Measurements from ENCODE around the gene TMEM88. TPM values are rescaled to one million over a fixed set of nuclear protein-coding genes. Genes with fewer than 3 reads are reported as not detected.

TMEM88 gene
- total and polyA plus RNA-seq, 8 donors: 2.1 to 28.5 (median 2.9) TPM

DNA sequence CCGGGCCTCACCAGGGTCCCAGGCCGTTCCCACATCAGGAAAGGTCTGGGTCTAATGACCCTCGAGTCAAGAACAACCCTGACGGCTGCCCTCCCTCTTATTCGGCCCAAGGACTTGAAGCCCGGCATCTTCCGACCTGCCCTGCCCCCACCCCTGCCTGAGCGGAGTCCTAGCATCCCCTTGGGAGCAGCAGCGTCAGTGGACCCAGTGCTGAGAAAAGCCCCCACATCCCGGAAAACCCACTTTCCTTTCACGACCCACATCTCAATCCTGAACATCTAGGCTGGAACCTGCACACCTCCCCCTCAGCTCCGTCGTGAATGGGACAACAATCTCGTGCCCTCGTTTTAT lies 769 bp downstream of the TMEM88 start:
- 45 to 48% methylated on average over 15 of the region's 15 CpGs for WGBS, 2 donors
- DNase-seq (peak in 2 of 6 donors; percentile 35 to 38), ATAC-seq (no peak), FAIRE-seq (no peak)
- H3K27me3 ChIP-seq: no peaks in the 10 kb centered on the region
- intact Hi-C loops (cut with DNase I): loop anchor here in 1 of 3 donors (10.0 kb wide), 1 partner anchor 111 kb away; no protein-coding TSS in a partner anchor
- peaks cover 0 to 6% (median 0%) of the 10 kb centered on the region in 3 donors for H3K36me3 ChIP-seq
- H3K27ac ChIP-seq: peak overlapping the region in 2 of 4 donors; percentile 21 to 78
- H3K4me1 ChIP-seq: peaks cover 0 to 17% (median 9%) of the 10 kb centered on the region in 3 donors
- H3K9me3 ChIP-seq: no peaks in the 10 kb centered on the region
- TF ChIP-seq, protein P1, sequence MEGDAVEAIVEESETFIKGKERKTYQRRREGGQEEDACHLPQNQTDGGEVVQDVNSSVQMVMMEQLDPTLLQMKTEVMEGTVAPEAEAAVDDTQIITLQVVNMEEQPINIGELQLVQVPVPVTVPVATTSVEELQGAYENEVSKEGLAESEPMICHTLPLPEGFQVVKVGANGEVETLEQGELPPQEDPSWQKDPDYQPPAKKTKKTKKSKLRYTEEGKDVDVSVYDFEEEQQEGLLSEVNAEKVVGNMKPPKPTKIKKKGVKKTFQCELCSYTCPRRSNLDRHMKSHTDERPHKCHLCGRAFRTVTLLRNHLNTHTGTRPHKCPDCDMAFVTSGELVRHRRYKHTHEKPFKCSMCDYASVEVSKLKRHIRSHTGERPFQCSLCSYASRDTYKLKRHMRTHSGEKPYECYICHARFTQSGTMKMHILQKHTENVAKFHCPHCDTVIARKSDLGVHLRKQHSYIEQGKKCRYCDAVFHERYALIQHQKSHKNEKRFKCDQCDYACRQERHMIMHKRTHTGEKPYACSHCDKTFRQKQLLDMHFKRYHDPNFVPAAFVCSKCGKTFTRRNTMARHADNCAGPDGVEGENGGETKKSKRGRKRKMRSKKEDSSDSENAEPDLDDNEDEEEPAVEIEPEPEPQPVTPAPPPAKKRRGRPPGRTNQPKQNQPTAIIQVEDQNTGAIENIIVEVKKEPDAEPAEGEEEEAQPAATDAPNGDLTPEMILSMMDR (IDR thresholded peaks at IDR 0.05): no peak
- H3K4me3 ChIP-seq: peak overlapping the region in 1 of 4 donors; percentile 53

DNA sequence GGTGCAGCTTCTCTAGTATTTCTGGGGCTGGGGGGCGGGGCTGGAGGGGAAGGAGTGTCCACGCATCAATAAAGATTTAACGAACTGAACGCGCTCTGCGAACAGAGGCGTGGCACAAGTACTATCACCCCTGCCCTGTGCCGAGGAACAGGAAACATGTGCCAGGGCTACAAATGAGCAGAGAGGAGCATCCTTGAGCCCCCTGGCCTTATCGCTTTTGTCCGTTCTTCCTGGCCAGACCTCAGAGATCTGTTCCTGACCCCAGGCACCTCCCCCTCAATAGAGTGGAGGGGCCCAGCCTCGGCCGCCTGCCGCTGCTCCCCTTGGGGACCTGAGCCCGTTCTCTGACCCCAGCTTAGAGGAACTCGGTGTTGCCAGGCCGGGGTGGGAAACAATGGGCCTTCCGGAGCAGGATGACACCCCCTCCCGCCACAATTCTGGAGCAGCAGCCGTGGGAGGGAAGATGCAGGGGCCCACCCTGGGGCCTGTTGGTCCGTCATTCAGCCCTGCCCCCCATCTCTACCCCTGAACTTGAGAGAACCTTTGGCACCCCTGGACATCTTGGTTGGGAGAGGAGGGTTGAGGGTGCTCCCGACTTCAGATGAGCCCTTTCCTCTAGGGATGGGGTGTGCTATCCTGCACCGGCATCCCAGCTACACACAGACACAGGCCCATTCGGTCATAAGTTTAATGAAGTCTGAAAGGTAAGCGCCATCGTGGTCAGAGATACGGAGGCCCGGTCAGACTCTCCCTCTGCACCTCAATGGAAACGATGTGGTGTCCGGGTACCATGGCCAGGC lies 1.3 kb downstream of the TMEM88 start:
- 24 to 31% methylated on average over 29 of the region's 29 CpGs for WGBS, 2 donors
- Histone ChIP-seq H3K9me3 (no peaks in the 10 kb centered on the region), H3K4me3 (peak overlapping the region; percentile 41 to 82 (median 59)), H3K27me3 (no peaks in the 10 kb centered on the region), H3K36me3 (peaks cover 0 to 6% (median 0%) of the 10 kb centered on the region in 3 donors), H3K27ac (peak overlapping the region; percentile 75 to 80 (median 77)), H3K4me1 (peaks cover 0 to 17% (median 9%) of the 10 kb centered on the region in 3 donors)
- DNase-seq (peak; percentile 49 to 80 (median 58)), FAIRE-seq (no peak), ATAC-seq (no peak)
- TF ChIP-seq, protein P1 (IDR thresholded peaks at IDR 0.05): no peak
- intact Hi-C loops (cut with DNase I): loop anchor here in 1 of 3 donors (10.0 kb wide), 1 partner anchor 111 kb away; no protein-coding TSS in a partner anchor

DNA sequence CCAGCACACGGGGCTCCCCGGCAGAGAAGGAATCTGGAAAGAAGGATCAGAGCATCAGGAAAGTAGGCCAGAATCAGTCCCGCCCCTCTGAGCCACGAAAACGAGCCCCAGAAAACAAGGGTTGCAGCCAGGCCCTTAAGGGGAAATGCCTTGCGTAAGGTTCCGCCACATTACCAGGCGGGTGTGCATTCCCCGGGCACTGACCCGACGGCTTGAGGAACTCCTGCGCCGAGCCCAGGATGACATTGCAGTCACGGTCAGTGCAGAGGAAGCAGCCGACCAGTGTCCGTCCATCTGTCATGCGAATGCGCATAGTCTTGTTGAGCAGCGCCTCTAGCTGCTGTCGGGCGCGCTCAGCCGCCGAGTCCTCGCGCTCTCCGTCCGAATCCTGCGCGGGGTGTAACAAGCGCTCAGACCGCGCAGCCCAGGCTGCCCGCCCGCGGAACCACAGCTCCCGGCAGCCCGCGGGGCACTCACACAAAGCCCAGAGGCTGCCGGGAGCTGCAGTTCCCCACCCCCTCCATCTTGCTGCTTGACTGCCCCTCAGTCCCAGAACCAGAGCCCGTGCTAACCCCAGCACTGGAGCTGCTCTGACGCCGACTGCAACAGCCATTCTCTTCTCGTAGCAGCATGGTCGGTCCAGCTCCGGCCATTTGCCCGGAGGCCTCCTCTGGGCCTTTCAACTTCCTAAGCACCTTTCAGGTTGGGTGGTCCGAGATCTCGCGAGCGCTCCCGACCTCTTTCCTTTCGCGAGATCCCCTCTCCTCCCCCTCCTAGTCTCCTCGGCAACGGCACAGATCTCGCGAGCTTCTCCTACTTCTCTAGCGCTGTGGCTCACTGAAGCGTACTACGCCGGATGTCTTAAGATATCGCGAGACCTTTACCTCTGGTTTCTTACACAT lies 2.2 kb downstream of the TMEM88 start, which contains the start of gene NAA38:
NAA38 (minus strand) TSS at position 749 of the 902 bp plus-strand sequence; CDS start at position 653, 96 bp downstream.
- Histone ChIP-seq H3K27me3 (no peaks in the 10 kb centered on the region), H3K9me3 (no peaks in the 10 kb centered on the region), H3K4me1 (peaks cover 0 to 17% (median 9%) of the 10 kb centered on the region in 3 donors), H3K27ac (peak within 1 kb of the TSS; percentile 75 to 80 (median 77)), H3K36me3 (peaks cover 0 to 6% (median 0%) of the 10 kb centered on the region in 3 donors), H3K4me3 (peak within 1 kb of the TSS; percentile 41 to 82 (median 59))
- 0 to 1% methylated on average over 64 of the region's 64 CpGs for WGBS, 2 donors
- DNase-seq (peak; percentile 89 to 99 (median 96)), FAIRE-seq (peak; percentile 97), ATAC-seq (peak; percentile 83 to 92 (median 86))
- intact Hi-C loops (cut with DNase I): loop anchor here in 1 of 3 donors (10.0 kb wide), 1 partner anchor 112 kb away; no protein-coding TSS in a partner anchor
- TF ChIP-seq, protein P1 (IDR thresholded peaks at IDR 0.05): peak in 1 of 4 donors; percentile 15

DNA sequence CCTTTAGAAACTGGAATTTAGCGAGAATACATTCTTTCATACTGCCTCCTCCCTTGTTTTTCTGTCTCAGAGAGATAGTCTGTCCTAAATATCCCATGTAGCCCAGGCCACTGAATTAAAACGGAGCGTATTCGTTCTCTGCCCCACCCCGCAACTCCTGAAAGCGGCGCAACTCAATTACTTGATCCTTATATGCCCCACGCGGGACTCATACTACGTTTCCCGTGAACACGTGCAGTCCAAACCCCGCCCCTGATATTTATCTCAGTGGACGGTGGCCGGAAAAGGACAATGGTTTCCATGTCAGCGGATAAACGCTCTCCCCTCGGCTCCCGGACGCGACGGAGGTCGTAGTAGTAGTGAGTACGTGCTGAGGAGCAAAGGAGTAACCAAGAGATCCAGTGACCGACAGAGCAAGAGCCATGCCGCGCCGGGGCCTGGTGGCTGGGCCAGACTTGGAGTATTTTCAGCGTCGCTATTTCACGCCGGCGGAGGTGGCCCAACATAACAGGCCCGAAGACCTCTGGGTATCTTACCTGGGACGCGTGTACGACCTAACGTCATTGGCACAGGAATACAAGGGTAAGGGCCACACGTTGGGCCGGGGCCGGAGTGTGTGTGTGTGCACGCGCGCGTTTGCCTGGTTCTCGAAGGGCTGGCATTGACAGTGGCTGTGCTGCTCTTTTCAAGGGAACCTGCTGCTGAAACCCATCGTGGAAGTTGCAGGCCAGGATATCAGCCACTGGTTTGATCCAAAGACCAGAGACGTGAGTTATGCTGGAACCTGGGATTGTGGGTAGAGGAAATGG lies 3.1 kb downstream of the TMEM88 start, which contains the start of gene CYB5D1:
CYB5D1 (plus strand) TSS at position 291 of the 809 bp plus-strand sequence; CDS start at position 423, 132 bp downstream.
- Histone ChIP-seq H3K4me1 (peaks cover 0 to 17% (median 9%) of the 10 kb centered on the region in 3 donors), H3K27ac (peak within 1 kb of the TSS; percentile 75 to 80 (median 77)), H3K36me3 (peaks cover 0 to 4% (median 0%) of the 10 kb centered on the region in 3 donors), H3K4me3 (peak within 1 kb of the TSS; percentile 41 to 82 (median 59)), H3K9me3 (no peaks in the 10 kb centered on the region), H3K27me3 (no peaks in the 10 kb centered on the region)
- DNase-seq (peak; percentile 84 to 92 (median 90)), ATAC-seq (peak; percentile 71 to 81 (median 77)), FAIRE-seq (no peak)
- intact Hi-C loops (cut with DNase I): loop anchor here in 1 of 3 donors (10.0 kb wide), 1 partner anchor 113 kb away; no protein-coding TSS in a partner anchor
- TF ChIP-seq, protein P1 (IDR thresholded peaks at IDR 0.05): no peak
- 1% methylated on average over 48 of the region's 48 CpGs for WGBS, 2 donors
